H9 (cell line): ENCODE results near the gene NAPEPLD. TPM values are rescaled to one million over a fixed set of nuclear protein-coding genes. Genes with fewer than 3 reads are reported as not detected.
A peak's percentile ranks its signal among the peaks of the same experiment; 100 is the strongest.

Experiments
- DNase-seq: peaks from one replicate; pipeline ENCODE4 v3.0.0-alpha.2; 2017
- H2AFZ ChIP-seq: one replicate; pipeline ENCODE4 v1.6.1; 2013; ENCODE audit warnings: mild to moderate bottlenecking, low read length, control low read depth, moderate library complexity
- H2AK5ac ChIP-seq: 2 replicates; pipeline ENCODE4 v1.6.1; 2013; ENCODE audit warnings: low read length, control low read depth, mixed read lengths; ENCODE audit not compliant: insufficient read length
- H2BK120ac ChIP-seq: one replicate; pipeline ENCODE4 v1.6.1; 2013; ENCODE audit warnings: low read depth, mild to moderate bottlenecking, low read length, control low read depth, inconsistent platforms; ENCODE audit not compliant: poor library complexity, severe bottlenecking
- H2BK12ac ChIP-seq: 2 replicates; pipeline ENCODE4 v1.6.1; 2013; ENCODE audit warnings: low read length, control low read depth, mixed read lengths, low read depth; ENCODE audit not compliant: insufficient read length
- H2BK15ac ChIP-seq: 2 replicates; pipeline ENCODE4 v1.6.1; 2013; ENCODE audit warnings: low read depth, low read length, control low read depth
- H2BK20ac ChIP-seq: one replicate; pipeline ENCODE4 v1.6.1; 2013; ENCODE audit warnings: low read depth, mild to moderate bottlenecking, low read length, control low read depth, inconsistent platforms; ENCODE audit not compliant: poor library complexity, severe bottlenecking
- H2BK5ac ChIP-seq: 2 replicates; pipeline ENCODE4 v1.6.1; 2013; ENCODE audit warnings: low read length, control low read depth, mixed read lengths; ENCODE audit not compliant: insufficient read length
- H3K14ac ChIP-seq: 2 replicates; pipeline ENCODE4 v1.6.1; 2013; ENCODE audit warnings: low read length, control low read depth; ENCODE audit not compliant: insufficient read depth
- H3K18ac ChIP-seq: 2 replicates; pipeline ENCODE4 v1.6.1; 2013; ENCODE audit warnings: low read depth, mild to moderate bottlenecking, mixed read lengths, low read length, control low read depth; ENCODE audit not compliant: insufficient read length
- H3K23ac ChIP-seq: 2 replicates; pipeline ENCODE4 v1.6.1; 2013; ENCODE audit warnings: low read length, control low read depth, mixed read lengths, low read depth; ENCODE audit not compliant: insufficient read length
- H3K23me2 ChIP-seq: 2 replicates; pipeline ENCODE4 v1.6.1; 2013; ENCODE audit warnings: low read depth, mild to moderate bottlenecking, mixed read lengths, low read length, control low read depth; ENCODE audit not compliant: insufficient read length, poor library complexity, severe bottlenecking
- H3K27ac ChIP-seq: 2 replicates; pipeline ENCODE4 v1.5.1; 2013; ENCODE audit warnings: low read length, control low read depth, mixed read lengths, low read depth; ENCODE audit not compliant: insufficient read length
- H3K27me3 ChIP-seq: 2 replicates; pipeline ENCODE4 v1.6.1; 2013; ENCODE audit warnings: low read length, control low read depth, inconsistent platforms; ENCODE audit not compliant: insufficient read depth
- H3K4ac ChIP-seq: 2 replicates; pipeline ENCODE4 v1.6.1; 2013; ENCODE audit warnings: low read depth, mild to moderate bottlenecking, control low read depth, inconsistent platforms, low read length, moderate library complexity
- H3K4me1 ChIP-seq: 2 replicates; pipeline ENCODE4 v1.6.1; 2013; ENCODE audit warnings: low read length, control low read depth, inconsistent platforms; ENCODE audit not compliant: insufficient read depth
- H3K4me2 ChIP-seq: 2 replicates; pipeline ENCODE4 v1.6.1; 2013; ENCODE audit warnings: low read length, control low read depth, mixed read lengths; ENCODE audit not compliant: insufficient read length, insufficient read depth
- H3K56ac ChIP-seq: 2 replicates; pipeline ENCODE4 v1.6.1; 2013; ENCODE audit warnings: low read depth, mild to moderate bottlenecking, mixed read lengths, low read length, control low read depth; ENCODE audit not compliant: insufficient read length
- H3K79me1 ChIP-seq: 2 replicates; pipeline ENCODE4 v1.6.1; 2013; ENCODE audit warnings: low read depth, mild to moderate bottlenecking, moderate library complexity, low read length, control low read depth, inconsistent platforms; ENCODE audit not compliant: insufficient read depth, poor library complexity, severe bottlenecking
- H3K79me2 ChIP-seq: 2 replicates; pipeline ENCODE4 v1.6.1; 2013; ENCODE audit warnings: low read length, control low read depth, inconsistent platforms; ENCODE audit not compliant: insufficient read depth
- H3K9ac ChIP-seq: 2 replicates; pipeline ENCODE4 v1.6.1; 2013; ENCODE audit warnings: low read length, control low read depth, mixed read lengths; ENCODE audit not compliant: insufficient read length; ENCODE audit errors: extremely low read depth
- H3K9me3 ChIP-seq: one replicate; pipeline ENCODE4 v1.6.1; 2013; ENCODE audit warnings: low read depth, low read length, inconsistent platforms; ENCODE audit not compliant: control insufficient read depth
- H3T11ph ChIP-seq: one replicate; pipeline ENCODE4 v1.6.1; 2013; ENCODE audit warnings: mild to moderate bottlenecking, low read length, control low read depth, inconsistent platforms
- H4K20me1 ChIP-seq: one replicate; pipeline ENCODE4 v1.6.1; 2013; ENCODE audit not compliant: control insufficient read depth, insufficient read length, insufficient read depth
- H4K5ac ChIP-seq: 2 replicates; pipeline ENCODE4 v1.6.1; 2013; ENCODE audit warnings: low read depth, mild to moderate bottlenecking, mixed read lengths, low read length, control low read depth; ENCODE audit not compliant: insufficient read length
- H4K8ac ChIP-seq: replicated peaks from 2 replicates; pipeline ENCODE4 v1.6.1; 2013; ENCODE audit warnings: low read length, control low read depth, mixed read lengths, low read depth; ENCODE audit not compliant: insufficient read length
- H4K91ac ChIP-seq: 2 replicates; pipeline ENCODE4 v1.6.1; 2013; ENCODE audit warnings: low read depth, mild to moderate bottlenecking, moderate library complexity, mixed read lengths, low read length, control low read depth; ENCODE audit not compliant: insufficient read length
- H3K27ac Mint-ChIP-seq, 3 experiments: 2 replicates in 2 of 3; 3 replicates in 1 of 3; pipeline ENCODE4 v1.8.0; 2020 to 2021; ENCODE audit warnings: mixed read lengths in 3 of 3, mild to moderate bottlenecking in 1 of 3, moderate library complexity in 1 of 3
- H3K27me3 Mint-ChIP-seq: 2 replicates; pipeline ENCODE4 v1.8.0; 2021; ENCODE audit warnings: low read depth, mild to moderate bottlenecking, moderate library complexity, mixed read lengths
- H3K36me3 Mint-ChIP-seq, 3 experiments: 2 replicates in 2 of 3; 3 replicates in 1 of 3; pipeline ENCODE4 v1.8.0; 2020 to 2021; ENCODE audit warnings: low read depth in 3 of 3, mixed read lengths in 3 of 3; ENCODE audit not compliant: insufficient read depth in 1 of 3
- H3K4me1 Mint-ChIP-seq, 2 experiments: 2 replicates each; pipeline ENCODE4 v1.8.0; 2020; ENCODE audit warnings: mixed read lengths in 2 of 2
- H3K4me3 Mint-ChIP-seq, 2 experiments: 2 replicates in 1 of 2; 3 replicates in 1 of 2; pipeline ENCODE4 v1.8.0; 2020 to 2021; ENCODE audit warnings: mild to moderate bottlenecking in 2 of 2, mixed read lengths in 2 of 2, moderate library complexity in 1 of 2
- H3K9me3 Mint-ChIP-seq, 2 experiments: 2 replicates in 1 of 2; 3 replicates in 1 of 2; pipeline ENCODE4 v1.8.0; 2020; ENCODE audit warnings: mild to moderate bottlenecking in 2 of 2, mixed read lengths in 2 of 2, moderate library complexity in 1 of 2
- CTCF ChIP-seq: fragments of 200-600 bp; sonication (generic); conservative IDR thresholded peaks from 3 replicates; pipeline ENCODE4 v1.8.0; 2021; ENCODE audit warnings: antibody characterized with exemption, mild to moderate bottlenecking
- WGBS: extraction: QIAGEN DNeasy Blood & Tissue Kit; methylation state at CpG from one replicate; pipeline ENCODE4 v1.1.7; 2013; ENCODE audit warnings: missing lambda C conversion rate, low lambda C conversion rate, mixed read lengths; ENCODE audit not compliant: insufficient read length; ENCODE audit errors: extremely low coverage; 5-methylcytosine and 5-hydroxymethylcytosine counted together
- total RNA-seq: library from RNA; stranded (reverse); gene quantifications from 2 replicates; pipeline ENCODE4 v1.2.1, GENCODE V29; 2021

The NAPEPLD gene
- total RNA-seq, 1 experiment from 2014 or later = 9.3 TPM

- H3K4me3 Mint-ChIP-seq = no peak overlapping the region
- Histone ChIP-seq H3K14ac (no peak overlapping the region), H4K91ac (no peak overlapping the region), H4K5ac (no peak overlapping the region), H3K79me2 (peaks cover 3% of the 10 kb centered on the region; the same call in 1 of the 2 replicates), H3K27ac (no peak overlapping the region), H3K56ac (no peak overlapping the region), H3K9me3 (no peaks in the 10 kb centered on the region), H3K4me2 (no peak overlapping the region), H3T11ph (no peak overlapping the region), H3K23ac (no peak overlapping the region), H2BK120ac (no peak overlapping the region), H3K4me1 (peaks cover 2% of the 10 kb centered on the region; the same call in 1 of the 2 replicates), H2AFZ (no peak overlapping the region), H2AK5ac (no peak overlapping the region), H4K8ac (no peak overlapping the region), H2BK5ac (no peak overlapping the region), H3K4ac (no peak overlapping the region), H2BK20ac (no peak overlapping the region), H3K23me2 (no peaks in the 10 kb centered on the region), H3K9ac (no peak overlapping the region), H3K79me1 (no peaks in the 10 kb centered on the region), H2BK15ac (no peak overlapping the region), H2BK12ac (no peak overlapping the region), H4K20me1 (no peaks in the 10 kb centered on the region), H3K18ac (no peak overlapping the region), H3K27me3 (no peaks in the 10 kb centered on the region)
- H3K9me3 Mint-ChIP-seq = no peaks in the 10 kb centered on the region
- H3K27me3 Mint-ChIP-seq = no peaks in the 10 kb centered on the region
- H3K4me1 Mint-ChIP-seq = peaks cover 12 to 16% of the 10 kb centered on the region in 2 experiments
- H3K36me3 Mint-ChIP-seq = peaks cover 0 to 2% (median 0%) of the 10 kb centered on the region in 3 experiments; a peak in 1 of 7 replicates
- no peak for DNase-seq
- TF ChIP-seq CTCF = no peak
- WGBS = no CpG with 5 or more reads among the region's 3 CpGs
- H3K27ac Mint-ChIP-seq = peak overlapping the region in 1 of 3 experiments; percentile 66; a peak in 1 of 7 replicates
Measured at GRCh38 chr7:103134836-103135554, 13.9 kb downstream of the NAPEPLD start.
